A549 (cell line): ENCODE data around the gene BAAT.

Source experiments
- CHD4 ChIP-seq: fragments of 200-600 bp; sonication (generic); IDR thresholded peaks from 2 replicates; pipeline ENCODE4 v1.6.1; 2016; ENCODE audit warnings: antibody characterized with exemption, mild to moderate bottlenecking, borderline replicate concordance
- EHMT2 ChIP-seq: fragments of 200-600 bp; sonication (generic); IDR thresholded peaks from 2 replicates; pipeline ENCODE4 v1.6.1; 2016; ENCODE audit warnings: antibody characterized with exemption, low read depth, mild to moderate bottlenecking, moderate library complexity
- ESRRA ChIP-seq: fragments of 150-350 bp; IDR thresholded peaks from 2 replicates; pipeline ENCODE4 v1.6.1; 2014; ENCODE audit warnings: mild to moderate bottlenecking, low read length, borderline replicate concordance
- RAD21 ChIP-seq, 2 experiments: fragments of >200 bp in 1 of 2; sonication (Bioruptor Twin) in 1 of 2; formaldehyde crosslinking in 1 of 2; IDR thresholded peaks in 1 of 2; conservative IDR thresholded peaks in 1 of 2; 2 replicates in 1 of 2; 3 replicates in 1 of 2; pipeline ENCODE4 v1.6.1; 2012 to 2018; ENCODE audit warnings: inconsistent platforms in 1 of 2
- SMC3 ChIP-seq: fragments of >200 bp; sonication (Bioruptor Twin); formaldehyde crosslinking; IDR thresholded peaks from 3 replicates; pipeline ENCODE4 v1.6.1; 2018; ENCODE audit warnings: inconsistent platforms
- ZFP36 ChIP-seq: fragments of 450-650 bp; IDR thresholded peaks from 2 replicates; pipeline ENCODE4 v1.6.1; 2014; ENCODE audit warnings: borderline replicate concordance; ENCODE audit not compliant: partially characterized antibody
- TF ChIP-seq, protein P1 (sequence below): IDR thresholded peaks from 2 replicates; pipeline ENCODE4 v1.6.1; 2012
- TF ChIP-seq, protein P2 (sequence below): fragments of >200 bp; sonication (Bioruptor Twin); formaldehyde crosslinking; IDR thresholded peaks from 3 replicates; pipeline ENCODE4 v1.5.1; 2016
- TF ChIP-seq, protein P3 (sequence below): fragments of 150-350 bp; IDR thresholded peaks from 2 replicates; pipeline ENCODE4 v1.6.1; 2014; ENCODE audit warnings: low read depth, mild to moderate bottlenecking, low read length

DNA sequence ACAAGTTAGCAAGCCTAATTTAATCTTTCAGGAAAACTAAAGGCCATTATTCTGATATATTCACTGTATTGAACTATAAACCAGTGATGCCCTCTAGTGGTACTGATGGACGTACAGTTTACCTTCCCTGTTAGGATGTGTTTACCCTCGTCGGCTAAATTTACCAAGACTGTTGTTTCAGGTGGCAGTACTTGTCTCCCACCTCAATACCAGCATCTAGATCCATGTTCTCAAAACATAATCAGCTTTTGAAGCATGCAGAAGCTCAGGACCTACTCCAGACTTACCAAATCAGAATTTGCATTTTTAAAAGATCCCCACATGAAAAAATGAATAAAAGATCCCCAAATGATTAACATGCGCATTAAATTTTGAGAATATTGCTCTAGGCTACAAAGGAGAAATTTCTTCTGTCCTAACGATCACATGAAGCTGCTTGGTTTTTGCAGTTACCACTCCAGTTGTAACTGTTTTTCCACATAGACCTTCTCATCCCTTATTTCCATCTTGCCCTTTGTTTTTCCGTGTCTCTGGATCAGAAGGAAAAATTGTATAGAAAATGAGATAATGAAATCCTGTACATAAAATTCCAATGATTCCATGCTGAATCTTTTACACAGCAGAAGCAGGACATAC is 3.2 kb upstream of the BAAT start:
- TF ChIP-seq, protein P1, sequence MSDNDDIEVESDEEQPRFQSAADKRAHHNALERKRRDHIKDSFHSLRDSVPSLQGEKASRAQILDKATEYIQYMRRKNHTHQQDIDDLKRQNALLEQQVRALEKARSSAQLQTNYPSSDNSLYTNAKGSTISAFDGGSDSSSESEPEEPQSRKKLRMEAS = no peak
- no peak for TF ChIP-seq ESRRA
- TF ChIP-seq, protein P2, sequence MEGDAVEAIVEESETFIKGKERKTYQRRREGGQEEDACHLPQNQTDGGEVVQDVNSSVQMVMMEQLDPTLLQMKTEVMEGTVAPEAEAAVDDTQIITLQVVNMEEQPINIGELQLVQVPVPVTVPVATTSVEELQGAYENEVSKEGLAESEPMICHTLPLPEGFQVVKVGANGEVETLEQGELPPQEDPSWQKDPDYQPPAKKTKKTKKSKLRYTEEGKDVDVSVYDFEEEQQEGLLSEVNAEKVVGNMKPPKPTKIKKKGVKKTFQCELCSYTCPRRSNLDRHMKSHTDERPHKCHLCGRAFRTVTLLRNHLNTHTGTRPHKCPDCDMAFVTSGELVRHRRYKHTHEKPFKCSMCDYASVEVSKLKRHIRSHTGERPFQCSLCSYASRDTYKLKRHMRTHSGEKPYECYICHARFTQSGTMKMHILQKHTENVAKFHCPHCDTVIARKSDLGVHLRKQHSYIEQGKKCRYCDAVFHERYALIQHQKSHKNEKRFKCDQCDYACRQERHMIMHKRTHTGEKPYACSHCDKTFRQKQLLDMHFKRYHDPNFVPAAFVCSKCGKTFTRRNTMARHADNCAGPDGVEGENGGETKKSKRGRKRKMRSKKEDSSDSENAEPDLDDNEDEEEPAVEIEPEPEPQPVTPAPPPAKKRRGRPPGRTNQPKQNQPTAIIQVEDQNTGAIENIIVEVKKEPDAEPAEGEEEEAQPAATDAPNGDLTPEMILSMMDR = peak; percentile 74
- peak; percentile 84 for TF ChIP-seq RAD21 (conservative IDR thresholded peaks at IDR 0.05 in 1 of 2, IDR thresholded peaks at IDR 0.05 in 1 of 2)
- TF ChIP-seq ZFP36 = no peak
- TF ChIP-seq SMC3 = peak; percentile 85
- no peak for TF ChIP-seq CHD4
- no peak for TF ChIP-seq EHMT2
- TF ChIP-seq, protein P3, sequence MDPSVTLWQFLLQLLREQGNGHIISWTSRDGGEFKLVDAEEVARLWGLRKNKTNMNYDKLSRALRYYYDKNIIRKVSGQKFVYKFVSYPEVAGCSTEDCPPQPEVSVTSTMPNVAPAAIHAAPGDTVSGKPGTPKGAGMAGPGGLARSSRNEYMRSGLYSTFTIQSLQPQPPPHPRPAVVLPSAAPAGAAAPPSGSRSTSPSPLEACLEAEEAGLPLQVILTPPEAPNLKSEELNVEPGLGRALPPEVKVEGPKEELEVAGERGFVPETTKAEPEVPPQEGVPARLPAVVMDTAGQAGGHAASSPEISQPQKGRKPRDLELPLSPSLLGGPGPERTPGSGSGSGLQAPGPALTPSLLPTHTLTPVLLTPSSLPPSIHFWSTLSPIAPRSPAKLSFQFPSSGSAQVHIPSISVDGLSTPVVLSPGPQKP = no peak
